HG03039 (cell line): ENCODE data around the gene NME8.
"Not testable (repeated sequence)": the region's sequence is repeated elsewhere in the genome, so short reads cannot be mapped to it uniquely, and the experiment has no call there.

Experiments
- ATAC-seq: cut with Tn5 transposase; IDR thresholded peaks from one replicate; pipeline ENCODE4 v1.9.1; 2021; ENCODE audit warnings: mild to moderate bottlenecking, moderate library complexity; ENCODE audit not compliant: unreplicated experiment

NME8 gene, protein sequence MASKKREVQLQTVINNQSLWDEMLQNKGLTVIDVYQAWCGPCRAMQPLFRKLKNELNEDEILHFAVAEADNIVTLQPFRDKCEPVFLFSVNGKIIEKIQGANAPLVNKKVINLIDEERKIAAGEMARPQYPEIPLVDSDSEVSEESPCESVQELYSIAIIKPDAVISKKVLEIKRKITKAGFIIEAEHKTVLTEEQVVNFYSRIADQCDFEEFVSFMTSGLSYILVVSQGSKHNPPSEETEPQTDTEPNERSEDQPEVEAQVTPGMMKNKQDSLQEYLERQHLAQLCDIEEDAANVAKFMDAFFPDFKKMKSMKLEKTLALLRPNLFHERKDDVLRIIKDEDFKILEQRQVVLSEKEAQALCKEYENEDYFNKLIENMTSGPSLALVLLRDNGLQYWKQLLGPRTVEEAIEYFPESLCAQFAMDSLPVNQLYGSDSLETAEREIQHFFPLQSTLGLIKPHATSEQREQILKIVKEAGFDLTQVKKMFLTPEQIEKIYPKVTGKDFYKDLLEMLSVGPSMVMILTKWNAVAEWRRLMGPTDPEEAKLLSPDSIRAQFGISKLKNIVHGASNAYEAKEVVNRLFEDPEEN

DNA sequence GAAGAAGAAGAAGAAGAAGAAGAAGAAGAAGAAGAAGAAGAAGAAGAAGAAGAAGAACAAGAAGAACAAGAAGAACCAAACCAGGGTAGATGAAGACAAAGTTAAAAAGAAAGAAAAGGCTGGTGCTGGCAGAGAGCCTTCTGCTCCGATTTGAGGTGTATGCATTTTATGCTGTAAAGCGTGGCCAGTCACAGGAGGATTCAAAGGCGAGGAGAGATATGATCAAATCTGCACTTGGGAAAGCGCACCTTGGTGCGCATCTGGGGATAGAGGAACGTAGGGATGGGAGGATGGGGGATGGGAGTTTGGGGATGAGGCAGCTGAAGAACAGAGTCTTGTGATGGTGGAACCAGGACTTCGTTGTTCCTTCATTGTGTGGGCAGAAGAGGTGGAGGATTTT lies at the start of gene NME8:
Gene NME8 (plus strand): TSS at position 301 of the 400 bp plus-strand sequence. CDS start 1,670 bp downstream, outside the sequence.
- no peak for ATAC-seq

DNA sequence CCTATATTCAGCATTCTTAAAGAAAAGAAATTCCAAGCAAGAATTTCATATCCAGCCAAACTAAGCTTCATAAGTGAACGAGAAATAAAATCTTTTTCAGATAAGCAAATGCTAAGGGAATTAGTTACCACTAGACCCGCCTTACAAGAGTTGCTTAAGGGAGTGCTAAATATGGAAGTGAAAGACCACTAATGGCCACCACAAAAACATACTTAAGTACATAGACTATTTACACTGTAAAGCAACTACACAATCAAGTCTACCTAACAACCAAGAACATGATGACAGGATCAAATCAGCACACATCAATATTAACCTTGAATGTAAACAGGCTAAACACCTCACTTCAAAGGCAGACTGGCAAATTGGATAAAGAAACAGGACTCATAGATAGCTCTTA lies 42.2 kb upstream of the NME8 start:
- no peak for ATAC-seq

DNA sequence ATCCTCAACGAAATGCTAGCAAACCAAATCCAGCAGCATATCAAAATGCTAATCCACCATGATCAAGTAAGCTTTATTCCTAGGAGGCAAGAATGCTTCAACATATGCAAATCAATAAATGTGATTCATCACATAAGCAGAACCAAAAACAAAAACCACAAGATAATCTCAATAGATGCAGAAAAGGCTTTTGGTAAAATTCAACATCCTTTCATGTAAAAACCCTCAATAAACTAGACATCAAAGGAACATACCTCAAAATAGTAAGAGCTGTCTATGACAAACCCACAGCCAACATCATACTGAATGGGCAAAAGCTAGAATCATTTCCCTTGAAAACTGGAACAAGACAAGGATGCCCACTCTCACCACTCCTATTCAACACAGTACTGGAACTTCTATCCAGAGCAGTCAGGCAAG lies 36.2 kb upstream of the NME8 start:
- ATAC-seq, result not testable (repeated sequence)

DNA sequence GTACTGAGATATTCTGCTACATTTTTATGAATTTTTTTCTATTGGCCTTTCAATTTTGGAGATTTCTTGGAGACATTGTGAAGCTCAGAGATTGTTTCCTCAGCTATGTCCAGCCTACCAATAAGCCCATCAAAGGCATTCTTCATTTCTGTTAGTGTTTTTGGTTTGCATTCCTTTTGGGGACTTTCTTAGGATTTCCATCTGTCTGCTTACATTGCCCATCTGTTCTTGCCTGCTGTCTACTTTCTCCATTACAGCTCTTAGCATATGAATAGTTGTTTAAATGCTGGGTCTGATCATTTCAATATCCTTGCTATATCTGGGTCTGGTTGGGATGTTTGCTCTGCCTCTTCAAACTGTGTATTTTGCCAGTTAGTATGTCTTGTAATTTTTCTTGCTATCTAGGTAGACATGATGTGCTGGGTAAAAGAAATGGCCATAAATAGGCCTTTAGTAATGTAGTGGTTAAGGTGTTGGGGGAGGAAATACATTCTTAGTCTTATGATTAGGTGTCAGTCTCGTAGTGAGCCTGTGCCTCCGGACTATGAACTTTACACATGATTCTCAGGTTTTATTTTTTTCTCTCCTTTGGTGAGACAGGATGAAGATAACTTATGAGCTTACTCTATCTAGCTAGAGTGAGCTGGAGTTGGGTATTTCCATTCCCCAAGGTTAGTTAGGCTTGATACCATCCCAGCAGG lies 32.6 kb upstream of the NME8 start:
- peak; percentile 77 for ATAC-seq

DNA sequence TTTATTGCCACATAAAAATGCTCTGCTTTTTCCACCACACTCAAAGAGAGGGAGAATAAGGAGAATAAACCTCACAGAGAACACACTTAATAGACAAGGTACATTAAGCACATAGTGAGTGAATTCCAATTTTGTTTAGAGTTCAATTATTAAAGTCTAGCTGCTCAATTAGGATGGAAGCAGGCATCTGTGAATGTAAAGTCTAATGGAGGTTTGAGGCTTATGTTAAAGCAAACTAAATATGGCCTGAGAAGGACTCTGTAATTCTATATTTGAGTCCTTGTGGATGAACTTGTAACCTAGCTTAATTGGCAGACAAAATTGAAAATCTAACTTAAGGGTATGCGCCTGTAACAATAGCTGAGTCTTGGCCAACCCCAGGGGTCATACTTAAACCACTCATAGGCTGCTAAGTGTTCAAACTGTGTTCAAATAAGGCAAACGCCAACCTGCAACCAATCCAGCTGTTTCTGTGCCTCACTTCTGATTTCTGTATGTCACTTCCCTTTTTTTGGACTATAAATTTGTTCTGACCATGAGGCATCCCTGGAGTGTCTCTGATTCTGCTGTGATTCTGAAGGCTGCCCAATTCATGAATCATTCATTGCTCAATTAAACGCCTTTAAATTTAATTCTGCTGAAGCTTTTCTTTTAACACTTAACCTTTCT lies 31.3 kb upstream of the NME8 start:
- ATAC-seq, result no peak

DNA sequence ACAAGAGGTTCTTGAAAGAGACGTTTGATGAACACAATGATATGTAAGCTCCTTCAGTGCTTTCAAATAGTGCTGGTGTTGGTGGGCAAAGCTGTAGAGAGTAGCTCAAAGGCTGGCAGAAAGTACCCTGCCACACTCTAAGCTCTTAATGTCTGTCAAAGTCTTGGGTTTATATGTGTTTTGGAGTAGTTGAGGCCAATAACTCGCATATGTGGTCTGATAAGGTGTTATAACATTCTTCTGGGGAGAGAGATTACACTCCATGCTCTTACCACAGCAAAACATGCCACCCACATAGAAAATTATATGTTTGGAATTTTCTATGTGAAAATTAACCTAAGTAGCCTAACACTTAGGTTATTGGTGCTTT lies 30.8 kb upstream of the NME8 start:
- no peak for ATAC-seq

DNA sequence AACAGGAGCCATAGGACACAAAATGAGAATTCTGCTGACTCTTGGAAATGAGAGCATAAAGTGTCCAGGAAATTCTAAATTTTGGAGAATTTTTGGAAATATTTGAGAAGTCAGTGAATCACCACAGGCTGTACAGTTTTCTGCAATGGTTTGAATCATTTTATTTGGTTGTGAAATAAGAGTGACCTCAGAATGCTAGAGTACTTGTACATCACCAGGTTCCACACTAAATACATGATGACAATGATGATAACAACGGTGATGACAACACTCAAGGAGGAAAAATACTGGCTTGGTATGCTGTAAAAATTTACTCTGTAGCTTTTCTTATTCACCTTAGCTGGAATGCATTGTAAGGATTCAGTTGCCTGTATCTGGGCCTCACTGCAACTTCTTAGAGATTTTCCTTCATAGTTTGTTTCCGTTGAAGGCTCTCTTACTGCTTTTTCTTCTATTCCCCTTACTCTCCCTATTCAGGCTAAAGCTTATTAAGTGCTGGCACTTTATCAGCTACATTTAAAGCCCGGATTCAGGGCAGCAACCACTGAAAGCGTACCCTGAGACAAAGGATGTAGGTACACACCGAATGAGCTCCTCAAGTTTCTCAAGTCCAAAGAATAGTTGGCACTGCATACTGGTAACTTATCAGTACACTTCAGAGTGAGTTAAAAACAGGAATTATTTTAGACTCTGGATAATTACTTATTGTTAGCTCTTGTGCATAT lies 30.2 kb upstream of the NME8 start:
- no peak for ATAC-seq

DNA sequence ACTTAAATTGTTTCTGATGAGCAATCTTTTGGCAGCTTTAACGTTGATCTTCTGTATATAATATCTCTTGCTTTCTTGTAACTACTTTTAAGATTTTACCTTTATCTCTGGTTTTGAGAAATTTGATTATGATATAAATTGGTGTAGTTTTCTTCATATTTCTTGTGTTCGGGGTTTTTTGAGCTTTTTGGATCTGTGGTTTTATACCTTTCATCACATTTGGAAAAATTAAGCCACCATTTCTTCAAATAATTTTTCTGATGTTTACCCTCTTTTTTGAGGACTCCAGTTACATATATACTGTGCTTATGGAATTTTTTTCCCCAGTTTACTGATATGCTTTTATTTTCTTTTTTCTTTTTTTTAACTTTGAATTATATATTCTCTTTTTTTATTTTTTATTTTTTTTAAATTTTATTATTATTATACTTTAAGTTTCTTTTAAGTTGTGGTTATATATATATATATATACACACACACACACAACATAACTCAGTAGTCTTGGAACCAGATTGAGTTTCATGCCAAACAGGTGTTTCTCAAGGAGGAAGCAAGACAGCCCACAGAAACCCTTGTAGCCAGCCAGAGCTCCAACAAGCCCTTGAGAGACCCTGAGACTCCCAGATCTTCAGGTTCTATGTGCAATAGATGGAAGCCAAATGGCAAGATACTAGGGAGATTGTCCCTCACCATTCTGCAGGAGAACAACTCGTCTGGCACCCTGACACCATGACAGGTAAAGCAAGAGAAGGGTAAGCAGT lies 27.5 kb upstream of the NME8 start:
- peak; percentile 88 for ATAC-seq

DNA sequence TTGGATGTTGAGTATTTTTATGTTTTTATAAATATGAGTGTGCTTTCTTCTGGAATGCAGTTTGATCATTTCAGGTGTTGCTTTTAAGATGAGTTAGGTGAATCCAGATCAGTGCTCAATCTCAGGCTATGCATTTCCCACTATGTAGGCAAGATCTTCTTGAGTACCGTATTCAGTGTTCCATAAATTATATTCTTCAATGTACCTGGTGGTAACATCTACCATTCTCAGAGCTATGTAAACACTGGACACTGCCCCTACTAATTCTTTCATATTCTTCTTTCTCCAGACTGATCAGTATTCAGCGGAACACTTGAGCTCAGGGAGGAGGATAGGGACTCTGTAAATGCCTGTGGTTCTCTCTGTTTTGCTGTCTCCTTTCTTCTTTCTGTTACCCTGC lies 25.5 kb upstream of the NME8 start:
- no peak for ATAC-seq

DNA sequence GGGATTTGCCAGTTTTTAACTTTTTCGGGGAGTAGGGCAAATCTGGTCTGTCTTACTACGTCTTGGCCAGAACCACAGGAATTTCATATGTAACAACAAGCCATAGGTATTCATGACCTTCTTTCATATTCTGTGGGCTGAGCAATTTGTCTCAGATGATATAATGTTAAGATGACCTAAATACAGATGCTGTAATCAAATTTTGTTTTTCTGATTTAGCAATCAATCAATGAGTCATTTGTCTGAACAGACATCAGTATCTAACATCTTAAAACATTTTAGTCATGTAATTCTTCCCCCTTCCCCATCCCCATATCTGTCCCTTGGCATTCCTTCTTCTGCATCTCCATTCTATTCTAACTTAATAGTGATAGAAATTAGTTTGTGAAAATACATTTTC lies 24.8 kb upstream of the NME8 start:
- no peak for ATAC-seq

DNA sequence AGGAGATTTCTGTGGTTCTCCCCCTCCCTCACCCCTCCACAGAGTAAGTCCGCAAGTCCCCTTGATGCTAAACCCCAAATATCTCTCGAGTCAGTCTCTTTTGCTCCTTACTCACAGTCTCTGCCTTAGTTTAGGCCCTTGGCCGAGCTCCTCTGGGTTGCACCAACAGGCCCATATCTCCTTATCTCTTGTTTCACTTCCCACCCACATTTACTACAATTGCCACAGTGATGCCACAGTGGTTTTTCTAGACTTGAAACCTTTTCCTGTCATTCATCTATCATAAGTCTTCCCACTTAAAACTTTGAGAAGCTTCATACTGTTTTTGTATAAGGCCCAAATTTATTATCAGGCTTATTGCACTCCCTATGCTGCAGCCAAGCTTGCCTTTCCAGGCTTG lies 23.4 kb upstream of the NME8 start:
- no peak for ATAC-seq

DNA sequence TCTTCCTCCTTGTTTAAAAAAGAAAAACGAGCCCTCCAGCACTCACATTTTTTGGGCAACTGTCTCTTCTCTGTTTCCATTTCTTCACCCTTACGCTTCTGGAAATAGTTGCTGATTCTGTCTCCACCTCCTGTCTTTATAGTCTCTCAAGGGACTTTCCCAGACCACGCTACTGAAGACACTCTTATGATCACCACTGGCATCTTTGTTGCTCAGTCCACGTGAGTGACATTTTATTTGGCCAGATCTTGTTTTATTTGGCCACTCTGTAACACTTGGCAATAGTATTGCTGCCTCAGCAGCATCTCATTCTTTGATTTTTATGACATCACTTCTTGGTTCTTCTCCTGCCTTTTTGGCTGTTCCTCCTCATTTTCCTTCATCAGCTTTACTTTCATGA lies 21.6 kb upstream of the NME8 start:
- ATAC-seq, result no peak

DNA sequence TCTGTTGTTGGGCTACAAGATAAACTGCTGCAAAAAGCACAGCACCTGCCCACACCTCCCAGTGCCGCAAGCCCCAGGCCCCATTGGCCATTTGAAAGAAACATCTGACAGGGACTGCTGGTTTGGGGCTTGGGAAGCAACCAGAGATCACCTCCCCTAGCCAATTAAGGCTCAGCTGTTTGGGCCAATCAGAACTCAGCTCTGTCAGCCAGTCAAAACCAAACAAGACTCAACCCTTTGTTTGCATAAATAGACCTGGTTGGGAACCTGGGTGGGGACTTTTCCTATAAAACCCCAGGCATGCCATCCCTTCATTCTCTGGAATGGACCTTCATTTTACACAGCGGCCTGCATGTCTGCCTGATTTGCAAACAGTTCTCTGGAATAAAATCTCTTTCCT lies 17.2 kb upstream of the NME8 start:
- no peak for ATAC-seq

DNA sequence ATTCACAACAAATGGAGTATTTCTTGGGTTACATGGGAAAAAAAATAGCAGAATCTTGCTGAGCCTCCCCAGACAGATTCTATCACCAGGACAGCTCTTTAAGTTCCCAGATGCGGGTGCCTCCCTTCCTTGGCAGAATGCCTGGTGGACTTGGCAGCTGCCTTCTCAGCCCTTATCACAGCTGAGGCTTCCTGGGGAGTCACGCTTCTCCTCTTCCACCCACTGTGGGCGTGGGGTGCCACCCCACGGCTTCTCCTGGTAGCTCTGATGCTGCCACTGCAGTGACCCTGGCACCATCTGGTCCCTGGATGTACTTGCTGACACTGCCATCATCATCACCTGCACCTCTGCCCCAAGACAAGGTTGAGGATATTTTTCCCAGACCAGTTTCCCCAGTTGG lies 16.2 kb upstream of the NME8 start:
- peak; percentile 83 for ATAC-seq

DNA sequence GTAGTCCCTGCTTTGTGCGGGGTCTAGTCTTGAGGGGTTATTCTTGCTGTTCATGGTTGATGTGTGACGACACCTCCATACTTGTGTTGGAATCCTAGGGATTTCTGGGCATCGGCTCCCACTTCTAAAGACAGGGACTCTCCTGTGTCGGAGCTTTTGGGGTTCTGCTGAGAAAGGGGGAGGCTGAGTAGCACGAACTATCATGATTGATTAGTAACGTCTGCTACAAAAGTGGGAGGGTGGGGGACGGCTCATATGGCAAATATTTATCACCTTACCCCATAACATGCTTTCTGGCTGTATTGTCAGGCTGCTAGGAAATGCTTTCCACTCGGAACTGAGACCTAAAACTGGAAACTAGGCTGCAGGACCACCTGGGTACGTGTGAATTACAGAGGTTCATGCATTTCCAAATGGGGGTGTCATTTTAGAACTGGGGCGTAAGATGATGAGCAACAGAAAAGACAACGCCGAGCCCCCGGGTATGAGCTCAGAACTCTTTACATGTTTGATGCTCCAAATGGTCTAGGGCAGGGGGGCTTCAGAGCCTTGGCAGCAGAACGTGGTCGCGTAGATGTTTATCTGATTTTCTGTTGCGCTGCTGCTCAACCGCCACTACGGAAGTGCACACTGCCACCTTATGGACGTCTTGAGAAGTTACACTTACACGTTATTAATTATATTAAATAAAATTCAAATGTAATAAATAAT lies 15.1 kb upstream of the NME8 start:
- no peak for ATAC-seq

DNA sequence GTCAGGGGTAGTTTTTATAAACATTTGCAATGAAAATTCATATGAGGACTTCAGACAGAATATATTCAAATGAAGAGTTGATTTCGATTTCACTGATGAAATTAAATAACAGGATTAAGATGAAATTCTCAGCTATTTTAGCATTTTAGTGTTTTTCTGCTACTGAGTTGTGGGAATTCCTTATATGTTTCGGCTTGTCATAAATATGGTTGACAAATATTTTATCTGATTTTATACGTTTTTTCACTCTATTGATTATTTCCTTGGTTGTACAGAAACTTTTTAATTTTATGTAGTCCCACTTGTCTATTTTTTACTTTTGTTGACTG lies 14.6 kb upstream of the NME8 start:
- ATAC-seq, result no peak

DNA sequence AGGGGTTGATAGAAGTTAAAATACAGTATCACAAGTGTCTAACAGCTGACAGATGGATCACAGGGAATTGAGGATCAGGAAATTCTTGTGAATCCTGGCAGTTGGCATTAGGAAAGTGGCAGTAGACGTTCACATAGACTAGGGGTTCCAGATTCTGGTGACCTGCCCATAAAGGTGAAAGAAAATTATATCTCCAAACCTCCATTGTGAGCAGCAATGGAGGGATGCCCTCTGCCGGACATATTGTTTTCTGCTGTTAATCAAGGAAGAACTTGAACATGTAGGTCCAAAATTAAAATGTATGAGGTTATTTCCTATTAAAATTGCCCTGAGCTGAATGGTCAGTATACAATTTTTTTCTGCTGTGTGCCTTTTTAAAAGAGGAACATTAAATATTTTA lies 5.1 kb downstream of the NME8 start:
- ATAC-seq, result no peak

DNA sequence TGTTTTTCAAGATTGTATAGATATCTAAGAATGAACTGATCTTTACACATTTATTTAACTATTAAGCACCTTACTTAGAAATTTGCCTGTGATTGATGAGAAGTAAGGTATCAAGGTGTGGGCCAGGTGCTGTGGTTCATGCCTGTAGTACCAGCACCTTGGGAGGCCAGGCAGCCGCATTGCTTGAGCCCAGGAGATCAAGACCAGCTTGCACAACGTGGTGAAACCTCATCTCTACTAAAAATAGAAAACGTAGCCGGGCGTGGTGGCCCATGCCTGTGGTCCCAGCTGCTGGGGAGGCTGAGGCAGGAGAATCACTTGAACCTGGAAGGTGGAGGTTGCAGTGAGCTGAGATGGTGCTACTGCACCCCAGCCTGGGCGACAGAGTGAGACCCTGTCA lies 33.7 kb downstream of the NME8 start:
- ATAC-seq, result no peak

DNA sequence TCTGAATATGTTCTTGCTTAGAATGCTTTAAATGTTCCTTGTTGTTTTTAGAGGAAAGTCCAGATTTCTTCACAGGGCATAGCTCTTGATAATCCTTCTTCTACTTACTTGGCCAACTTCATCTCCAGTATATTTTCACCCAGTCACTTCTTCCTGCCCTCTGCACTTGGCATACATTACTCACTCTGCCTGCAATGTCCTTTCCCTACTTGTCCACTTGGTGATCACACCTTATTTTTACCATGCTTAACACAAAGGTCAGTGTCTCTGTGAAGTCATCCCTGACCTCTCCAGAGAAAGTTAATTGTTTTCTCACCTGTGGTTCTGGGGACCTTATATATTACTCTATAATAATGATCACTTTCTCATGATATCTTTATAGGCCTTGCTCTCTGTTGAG lies 45.0 kb downstream of the NME8 start:
- no peak for ATAC-seq

DNA sequence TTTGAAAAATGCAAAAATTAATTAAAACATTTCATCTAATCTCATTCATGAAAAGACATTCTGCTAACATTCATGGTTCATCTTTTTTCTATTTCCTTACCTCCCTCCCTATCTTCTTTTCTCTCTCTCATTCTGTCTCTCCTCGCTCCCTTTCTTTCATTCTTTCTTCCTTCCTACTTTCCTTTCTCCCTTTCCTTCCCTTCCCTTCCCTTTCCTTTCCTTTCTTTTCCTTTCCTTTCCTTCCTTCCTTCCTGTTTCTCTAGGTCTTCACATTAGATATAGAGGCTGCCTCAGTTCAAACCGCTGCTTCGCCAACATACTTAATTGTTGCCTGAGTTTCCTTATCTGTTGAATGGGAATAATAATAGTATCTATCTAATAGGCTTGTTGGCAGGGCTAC lies 46.3 kb downstream of the NME8 start:
- ATAC-seq, result no peak
